ENCODE results near the gene ST6GALNAC1. TPM values are rescaled to one million over a fixed set of nuclear protein-coding genes. Genes with fewer than 3 reads are reported as not detected.

ST6GALNAC1 gene
- total and polyA plus RNA-seq, 2 of the 13 experiments (the other 11 are each of a cell fraction or from before 2014, with no cell fraction given): not detected

DNA sequence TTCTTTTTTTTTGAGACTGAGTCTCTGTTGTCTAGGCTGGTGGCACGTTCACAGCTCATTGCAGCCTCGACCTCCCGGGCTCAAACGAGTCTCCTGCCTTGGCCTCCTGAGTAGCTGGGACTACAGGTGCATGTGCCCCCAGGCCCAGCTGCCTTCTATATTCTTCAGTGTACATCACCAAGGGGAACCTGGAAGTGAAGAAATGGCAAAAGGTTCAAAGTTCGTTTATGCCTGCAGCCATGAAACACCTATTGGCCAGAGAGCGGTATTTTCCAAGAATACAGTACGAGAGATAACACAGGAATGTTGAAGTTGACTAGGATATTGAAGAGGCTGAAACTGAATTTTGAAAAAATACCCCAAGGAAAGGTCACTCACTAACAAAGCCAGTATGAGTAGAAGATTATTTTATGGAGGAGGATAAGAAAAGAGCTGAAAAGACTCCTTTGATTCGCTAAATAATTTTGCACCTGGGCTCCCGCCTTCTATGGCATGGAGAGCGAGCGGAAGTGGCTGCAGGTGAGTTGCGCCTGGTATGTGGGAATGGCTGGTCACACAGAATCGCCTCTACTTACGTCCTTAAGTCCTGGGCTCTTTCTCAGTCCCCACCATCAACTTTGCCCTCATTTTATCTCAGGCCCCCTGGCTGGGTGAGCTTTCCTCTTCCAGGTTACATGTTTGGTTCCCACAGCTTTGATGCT is 9.8 kb downstream of the ST6GALNAC1 start (continued):
- TF ChIP-seq, protein P1, sequence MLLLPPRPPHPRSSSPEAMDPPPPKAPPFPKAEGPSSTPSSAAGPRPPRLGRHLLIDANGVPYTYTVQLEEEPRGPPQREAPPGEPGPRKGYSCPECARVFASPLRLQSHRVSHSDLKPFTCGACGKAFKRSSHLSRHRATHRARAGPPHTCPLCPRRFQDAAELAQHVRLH (CRISPR knock-in tag; IDR thresholded peaks at IDR 0.05; ENCODE audit: borderline replicate concordance, low read depth): no peak
- TF ChIP-seq CENPT (CRISPR knock-in tag; IDR thresholded peaks at IDR 0.05; ENCODE audit: low read depth): no peak
- no peak for TF ChIP-seq RFX1 (IDR thresholded peaks at IDR 0.05)
- no peak for TF ChIP-seq ZNF510 (CRISPR knock-in tag; IDR thresholded peaks at IDR 0.05; ENCODE audit: low read depth)
- TF ChIP-seq ZNF549 (CRISPR knock-in tag; IDR thresholded peaks at IDR 0.05): no peak
- no peak for TF ChIP-seq FOXK1 (CRISPR knock-in tag; IDR thresholded peaks at IDR 0.05; ENCODE audit: borderline replicate concordance, low read depth)
- no peak for TF ChIP-seq ZNF432 (CRISPR knock-in tag; IDR thresholded peaks at IDR 0.05; ENCODE audit: borderline replicate concordance)
- TF ChIP-seq KLF9 (CRISPR knock-in tag; IDR thresholded peaks at IDR 0.05; ENCODE audit: low read depth): no peak
- TF ChIP-seq CEBPB (IDR thresholded peaks at IDR 0.05; ENCODE audit: borderline replicate concordance, low read depth, low read length): peak; percentile 41; the same call in 1 of the 2 replicates
- TF ChIP-seq, protein P2, sequence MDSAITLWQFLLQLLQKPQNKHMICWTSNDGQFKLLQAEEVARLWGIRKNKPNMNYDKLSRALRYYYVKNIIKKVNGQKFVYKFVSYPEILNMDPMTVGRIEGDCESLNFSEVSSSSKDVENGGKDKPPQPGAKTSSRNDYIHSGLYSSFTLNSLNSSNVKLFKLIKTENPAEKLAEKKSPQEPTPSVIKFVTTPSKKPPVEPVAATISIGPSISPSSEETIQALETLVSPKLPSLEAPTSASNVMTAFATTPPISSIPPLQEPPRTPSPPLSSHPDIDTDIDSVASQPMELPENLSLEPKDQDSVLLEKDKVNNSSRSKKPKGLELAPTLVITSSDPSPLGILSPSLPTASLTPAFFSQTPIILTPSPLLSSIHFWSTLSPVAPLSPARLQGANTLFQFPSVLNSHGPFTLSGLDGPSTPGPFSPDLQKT (CRISPR knock-in tag; IDR thresholded peaks at IDR 0.05; ENCODE audit: borderline replicate concordance): no peak
- no peak for TF ChIP-seq POLR2AphosphoS5 (IDR thresholded peaks at IDR 0.05; ENCODE audit: low read depth, low read length)
- TF ChIP-seq, protein P3, sequence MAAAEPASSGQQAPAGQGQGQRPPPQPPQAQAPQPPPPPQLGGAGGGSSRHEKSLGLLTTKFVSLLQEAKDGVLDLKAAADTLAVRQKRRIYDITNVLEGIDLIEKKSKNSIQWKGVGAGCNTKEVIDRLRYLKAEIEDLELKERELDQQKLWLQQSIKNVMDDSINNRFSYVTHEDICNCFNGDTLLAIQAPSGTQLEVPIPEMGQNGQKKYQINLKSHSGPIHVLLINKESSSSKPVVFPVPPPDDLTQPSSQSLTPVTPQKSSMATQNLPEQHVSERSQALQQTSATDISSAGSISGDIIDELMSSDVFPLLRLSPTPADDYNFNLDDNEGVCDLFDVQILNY (CRISPR knock-in tag; conservative IDR thresholded peaks at IDR 0.05): no peak
- TF ChIP-seq ZNF83 (CRISPR knock-in tag; IDR thresholded peaks at IDR 0.05; ENCODE audit: borderline replicate concordance): no peak
- TF ChIP-seq ZNF235 (CRISPR knock-in tag; IDR thresholded peaks at IDR 0.05; ENCODE audit: borderline replicate concordance): no peak
- TF ChIP-seq ZBTB20 (CRISPR knock-in tag; IDR thresholded peaks at IDR 0.05; ENCODE audit: borderline replicate concordance, low read depth): 0 out of 2 replicates have a peak, but pooled peaks have one; percentile 11
- no peak for TF ChIP-seq ARID2 (CRISPR knock-in tag; IDR thresholded peaks at IDR 0.05; ENCODE audit: borderline replicate concordance)
- 0 out of 2 replicates have a peak, but pooled peaks have one; percentile 6 for TF ChIP-seq FOXA3 (CRISPR knock-in tag; IDR thresholded peaks at IDR 0.05)
- TF ChIP-seq, protein P4, sequence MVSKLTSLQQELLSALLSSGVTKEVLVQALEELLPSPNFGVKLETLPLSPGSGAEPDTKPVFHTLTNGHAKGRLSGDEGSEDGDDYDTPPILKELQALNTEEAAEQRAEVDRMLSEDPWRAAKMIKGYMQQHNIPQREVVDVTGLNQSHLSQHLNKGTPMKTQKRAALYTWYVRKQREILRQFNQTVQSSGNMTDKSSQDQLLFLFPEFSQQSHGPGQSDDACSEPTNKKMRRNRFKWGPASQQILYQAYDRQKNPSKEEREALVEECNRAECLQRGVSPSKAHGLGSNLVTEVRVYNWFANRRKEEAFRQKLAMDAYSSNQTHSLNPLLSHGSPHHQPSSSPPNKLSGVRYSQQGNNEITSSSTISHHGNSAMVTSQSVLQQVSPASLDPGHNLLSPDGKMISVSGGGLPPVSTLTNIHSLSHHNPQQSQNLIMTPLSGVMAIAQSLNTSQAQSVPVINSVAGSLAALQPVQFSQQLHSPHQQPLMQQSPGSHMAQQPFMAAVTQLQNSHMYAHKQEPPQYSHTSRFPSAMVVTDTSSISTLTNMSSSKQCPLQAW (CRISPR knock-in tag; IDR thresholded peaks at IDR 0.05): no peak
- TF ChIP-seq HDAC2 (CRISPR knock-in tag; IDR thresholded peaks at IDR 0.05): peak; percentile 27; the same call in 1 of the 2 replicates
- no peak for TF ChIP-seq ZNF7 (CRISPR knock-in tag; IDR thresholded peaks at IDR 0.05)
- TF ChIP-seq, protein P5, sequence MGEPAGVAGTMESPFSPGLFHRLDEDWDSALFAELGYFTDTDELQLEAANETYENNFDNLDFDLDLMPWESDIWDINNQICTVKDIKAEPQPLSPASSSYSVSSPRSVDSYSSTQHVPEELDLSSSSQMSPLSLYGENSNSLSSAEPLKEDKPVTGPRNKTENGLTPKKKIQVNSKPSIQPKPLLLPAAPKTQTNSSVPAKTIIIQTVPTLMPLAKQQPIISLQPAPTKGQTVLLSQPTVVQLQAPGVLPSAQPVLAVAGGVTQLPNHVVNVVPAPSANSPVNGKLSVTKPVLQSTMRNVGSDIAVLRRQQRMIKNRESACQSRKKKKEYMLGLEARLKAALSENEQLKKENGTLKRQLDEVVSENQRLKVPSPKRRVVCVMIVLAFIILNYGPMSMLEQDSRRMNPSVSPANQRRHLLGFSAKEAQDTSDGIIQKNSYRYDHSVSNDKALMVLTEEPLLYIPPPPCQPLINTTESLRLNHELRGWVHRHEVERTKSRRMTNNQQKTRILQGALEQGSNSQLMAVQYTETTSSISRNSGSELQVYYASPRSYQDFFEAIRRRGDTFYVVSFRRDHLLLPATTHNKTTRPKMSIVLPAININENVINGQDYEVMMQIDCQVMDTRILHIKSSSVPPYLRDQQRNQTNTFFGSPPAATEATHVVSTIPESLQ (CRISPR knock-in tag; conservative IDR thresholded peaks at IDR 0.05): no peak
- TF ChIP-seq, protein P6, sequence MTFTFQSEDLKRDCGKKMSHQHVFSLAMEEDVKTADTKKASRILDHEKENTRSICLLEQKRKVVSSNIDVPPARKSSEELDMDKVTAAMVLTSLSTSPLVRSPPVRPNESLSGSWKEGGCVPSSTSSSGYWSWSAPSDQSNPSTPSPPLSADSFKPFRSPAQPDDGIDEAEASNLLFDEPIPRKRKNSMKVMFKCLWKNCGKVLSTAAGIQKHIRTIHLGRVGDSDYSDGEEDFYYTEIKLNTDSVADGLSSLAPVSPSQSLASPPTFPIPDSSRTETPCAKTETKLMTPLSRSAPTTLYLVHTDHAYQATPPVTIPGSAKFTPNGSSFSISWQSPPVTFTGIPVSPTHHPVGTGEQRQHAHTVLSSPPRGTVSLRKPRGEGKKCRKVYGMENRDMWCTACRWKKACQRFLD (CRISPR knock-in tag; IDR thresholded peaks at IDR 0.05; ENCODE audit: borderline replicate concordance): no peak
- no peak for TF ChIP-seq ZNF841 (CRISPR knock-in tag; IDR thresholded peaks at IDR 0.05; ENCODE audit: borderline replicate concordance)

Measured in HepG2 (cell line).